H9 (cell line): Measurements from ENCODE around the gene IFIT5. TPM values are rescaled to one million over a fixed set of nuclear protein-coding genes. Genes with fewer than 3 reads are reported as not detected.
"Not testable (repeated sequence)": the region's sequence is repeated elsewhere in the genome, so short reads cannot be mapped to it uniquely, and the experiment has no call there.

ENCODE experiments used
- DNase-seq: peaks from one replicate; pipeline ENCODE4 v3.0.0-alpha.2; 2017
- H2AFZ ChIP-seq: one replicate; pipeline ENCODE4 v1.6.1; 2013; ENCODE audit warnings: mild to moderate bottlenecking, low read length, control low read depth, moderate library complexity
- H2AK5ac ChIP-seq: 2 replicates; pipeline ENCODE4 v1.6.1; 2013; ENCODE audit warnings: low read length, control low read depth, mixed read lengths; ENCODE audit not compliant: insufficient read length
- H2BK120ac ChIP-seq: one replicate; pipeline ENCODE4 v1.6.1; 2013; ENCODE audit warnings: low read depth, mild to moderate bottlenecking, low read length, control low read depth, inconsistent platforms; ENCODE audit not compliant: poor library complexity, severe bottlenecking
- H2BK12ac ChIP-seq: 2 replicates; pipeline ENCODE4 v1.6.1; 2013; ENCODE audit warnings: low read length, control low read depth, mixed read lengths, low read depth; ENCODE audit not compliant: insufficient read length
- H2BK15ac ChIP-seq: 2 replicates; pipeline ENCODE4 v1.6.1; 2013; ENCODE audit warnings: low read depth, low read length, control low read depth
- H2BK20ac ChIP-seq: one replicate; pipeline ENCODE4 v1.6.1; 2013; ENCODE audit warnings: low read depth, mild to moderate bottlenecking, low read length, control low read depth, inconsistent platforms; ENCODE audit not compliant: poor library complexity, severe bottlenecking
- H2BK5ac ChIP-seq: 2 replicates; pipeline ENCODE4 v1.6.1; 2013; ENCODE audit warnings: low read length, control low read depth, mixed read lengths; ENCODE audit not compliant: insufficient read length
- H3K14ac ChIP-seq: 2 replicates; pipeline ENCODE4 v1.6.1; 2013; ENCODE audit warnings: low read length, control low read depth; ENCODE audit not compliant: insufficient read depth
- H3K18ac ChIP-seq: 2 replicates; pipeline ENCODE4 v1.6.1; 2013; ENCODE audit warnings: low read depth, mild to moderate bottlenecking, mixed read lengths, low read length, control low read depth; ENCODE audit not compliant: insufficient read length
- H3K23ac ChIP-seq: 2 replicates; pipeline ENCODE4 v1.6.1; 2013; ENCODE audit warnings: low read length, control low read depth, mixed read lengths, low read depth; ENCODE audit not compliant: insufficient read length
- H3K23me2 ChIP-seq: 2 replicates; pipeline ENCODE4 v1.6.1; 2013; ENCODE audit warnings: low read depth, mild to moderate bottlenecking, mixed read lengths, low read length, control low read depth; ENCODE audit not compliant: insufficient read length, poor library complexity, severe bottlenecking
- H3K27ac ChIP-seq: 2 replicates; pipeline ENCODE4 v1.5.1; 2013; ENCODE audit warnings: low read length, control low read depth, mixed read lengths, low read depth; ENCODE audit not compliant: insufficient read length
- H3K27me3 ChIP-seq: 2 replicates; pipeline ENCODE4 v1.6.1; 2013; ENCODE audit warnings: low read length, control low read depth, inconsistent platforms; ENCODE audit not compliant: insufficient read depth
- H3K4ac ChIP-seq: 2 replicates; pipeline ENCODE4 v1.6.1; 2013; ENCODE audit warnings: low read depth, mild to moderate bottlenecking, control low read depth, inconsistent platforms, low read length, moderate library complexity
- H3K4me1 ChIP-seq: 2 replicates; pipeline ENCODE4 v1.6.1; 2013; ENCODE audit warnings: low read length, control low read depth, inconsistent platforms; ENCODE audit not compliant: insufficient read depth
- H3K4me2 ChIP-seq: 2 replicates; pipeline ENCODE4 v1.6.1; 2013; ENCODE audit warnings: low read length, control low read depth, mixed read lengths; ENCODE audit not compliant: insufficient read length, insufficient read depth
- H3K56ac ChIP-seq: 2 replicates; pipeline ENCODE4 v1.6.1; 2013; ENCODE audit warnings: low read depth, mild to moderate bottlenecking, mixed read lengths, low read length, control low read depth; ENCODE audit not compliant: insufficient read length
- H3K79me1 ChIP-seq: 2 replicates; pipeline ENCODE4 v1.6.1; 2013; ENCODE audit warnings: low read depth, mild to moderate bottlenecking, moderate library complexity, low read length, control low read depth, inconsistent platforms; ENCODE audit not compliant: insufficient read depth, poor library complexity, severe bottlenecking
- H3K79me2 ChIP-seq: 2 replicates; pipeline ENCODE4 v1.6.1; 2013; ENCODE audit warnings: low read length, control low read depth, inconsistent platforms; ENCODE audit not compliant: insufficient read depth
- H3K9ac ChIP-seq: 2 replicates; pipeline ENCODE4 v1.6.1; 2013; ENCODE audit warnings: low read length, control low read depth, mixed read lengths; ENCODE audit not compliant: insufficient read length; ENCODE audit errors: extremely low read depth
- H3K9me3 ChIP-seq: one replicate; pipeline ENCODE4 v1.6.1; 2013; ENCODE audit warnings: low read depth, low read length, inconsistent platforms; ENCODE audit not compliant: control insufficient read depth
- H3T11ph ChIP-seq: one replicate; pipeline ENCODE4 v1.6.1; 2013; ENCODE audit warnings: mild to moderate bottlenecking, low read length, control low read depth, inconsistent platforms
- H4K20me1 ChIP-seq: one replicate; pipeline ENCODE4 v1.6.1; 2013; ENCODE audit not compliant: control insufficient read depth, insufficient read length, insufficient read depth
- H4K5ac ChIP-seq: 2 replicates; pipeline ENCODE4 v1.6.1; 2013; ENCODE audit warnings: low read depth, mild to moderate bottlenecking, mixed read lengths, low read length, control low read depth; ENCODE audit not compliant: insufficient read length
- H4K8ac ChIP-seq: replicated peaks from 2 replicates; pipeline ENCODE4 v1.6.1; 2013; ENCODE audit warnings: low read length, control low read depth, mixed read lengths, low read depth; ENCODE audit not compliant: insufficient read length
- H4K91ac ChIP-seq: 2 replicates; pipeline ENCODE4 v1.6.1; 2013; ENCODE audit warnings: low read depth, mild to moderate bottlenecking, moderate library complexity, mixed read lengths, low read length, control low read depth; ENCODE audit not compliant: insufficient read length
- H3K27ac Mint-ChIP-seq, 3 experiments: 2 replicates in 2 of 3; 3 replicates in 1 of 3; pipeline ENCODE4 v1.8.0; 2020 to 2021; ENCODE audit warnings: mixed read lengths in 3 of 3, mild to moderate bottlenecking in 1 of 3, moderate library complexity in 1 of 3
- H3K27me3 Mint-ChIP-seq: 2 replicates; pipeline ENCODE4 v1.8.0; 2021; ENCODE audit warnings: low read depth, mild to moderate bottlenecking, moderate library complexity, mixed read lengths
- H3K36me3 Mint-ChIP-seq, 3 experiments: 2 replicates in 2 of 3; 3 replicates in 1 of 3; pipeline ENCODE4 v1.8.0; 2020 to 2021; ENCODE audit warnings: low read depth in 3 of 3, mixed read lengths in 3 of 3; ENCODE audit not compliant: insufficient read depth in 1 of 3
- H3K4me1 Mint-ChIP-seq, 2 experiments: 2 replicates each; pipeline ENCODE4 v1.8.0; 2020; ENCODE audit warnings: mixed read lengths in 2 of 2
- H3K4me3 Mint-ChIP-seq, 2 experiments: 2 replicates in 1 of 2; 3 replicates in 1 of 2; pipeline ENCODE4 v1.8.0; 2020 to 2021; ENCODE audit warnings: mild to moderate bottlenecking in 2 of 2, mixed read lengths in 2 of 2, moderate library complexity in 1 of 2
- H3K9me3 Mint-ChIP-seq, 2 experiments: 2 replicates in 1 of 2; 3 replicates in 1 of 2; pipeline ENCODE4 v1.8.0; 2020; ENCODE audit warnings: mild to moderate bottlenecking in 2 of 2, mixed read lengths in 2 of 2, moderate library complexity in 1 of 2
- WGBS: extraction: QIAGEN DNeasy Blood & Tissue Kit; methylation state at CpG from one replicate; pipeline ENCODE4 v1.1.7; 2013; ENCODE audit warnings: missing lambda C conversion rate, low lambda C conversion rate, mixed read lengths; ENCODE audit not compliant: insufficient read length; ENCODE audit errors: extremely low coverage; 5-methylcytosine and 5-hydroxymethylcytosine counted together
- total RNA-seq: library from RNA; stranded (reverse); gene quantifications from 2 replicates; pipeline ENCODE4 v1.2.1, GENCODE V29; 2021
- TF ChIP-seq, protein P1 (sequence below): fragments of 200-600 bp; sonication (generic); conservative IDR thresholded peaks from 3 replicates; pipeline ENCODE4 v1.8.0; 2021; ENCODE audit warnings: antibody characterized with exemption, mild to moderate bottlenecking

Gene IFIT5
- total RNA-seq, 1 experiment from 2014 or later, result 2.3 TPM

DNA sequence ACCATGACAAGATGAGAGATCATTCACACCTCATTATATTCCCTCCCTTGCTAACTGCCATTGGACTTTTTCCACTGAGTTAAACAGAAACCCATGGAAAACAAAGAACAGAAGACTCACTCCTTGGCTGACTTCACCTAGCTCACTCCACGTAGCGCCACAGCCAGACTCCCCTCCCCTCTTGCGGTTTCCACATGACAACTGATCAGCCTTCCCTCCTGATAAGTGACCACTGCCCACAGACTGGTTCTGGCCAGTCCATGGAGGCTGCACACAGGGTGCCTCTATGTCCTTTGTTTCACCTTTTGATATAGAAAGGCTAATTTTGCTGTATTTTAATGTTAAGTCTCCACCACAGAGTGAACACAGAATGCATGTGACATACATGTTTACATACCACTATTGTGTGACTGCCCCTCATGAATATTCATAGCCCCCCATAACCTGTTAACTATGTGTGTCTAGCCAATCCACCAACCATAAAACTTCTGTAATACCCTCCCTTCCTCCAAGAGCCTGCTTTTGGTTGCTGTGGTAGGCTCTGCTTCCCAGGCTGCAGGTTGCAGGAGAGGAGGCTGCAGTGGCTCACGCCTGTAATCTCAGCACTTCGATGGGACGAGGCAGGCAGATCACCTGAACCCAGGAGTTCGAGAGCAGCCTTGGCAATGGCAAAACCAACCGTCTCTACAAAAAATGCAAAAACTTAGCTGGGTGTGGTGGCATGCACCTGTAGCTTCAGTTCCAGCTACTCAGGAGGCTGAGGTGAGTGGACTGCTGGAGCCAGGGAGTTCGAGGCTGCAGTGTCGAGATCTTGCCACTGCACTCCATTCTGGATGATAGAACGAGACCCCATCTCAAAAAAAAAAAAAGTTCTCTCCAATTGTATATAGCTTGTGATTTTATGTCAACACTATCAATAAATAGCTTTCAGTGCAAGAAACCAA, 10.0 kb upstream of the IFIT5 start:
- no peak overlapping the region for H2BK20ac ChIP-seq
- no peak overlapping the region for H2AFZ ChIP-seq
- H2AK5ac ChIP-seq, result no peak overlapping the region
- no peak overlapping the region for H4K5ac ChIP-seq
- H3K27me3 Mint-ChIP-seq, result no peaks in the 10 kb centered on the region
- H3K23me2 ChIP-seq, result no peaks in the 10 kb centered on the region
- H3K14ac ChIP-seq, result no peak overlapping the region
- no peak overlapping the region for H2BK15ac ChIP-seq
- no peak overlapping the region for H4K8ac ChIP-seq
- no peaks in the 10 kb centered on the region for H3K79me2 ChIP-seq
- H2BK120ac ChIP-seq, result no peak overlapping the region
- peaks cover 3 to 11% of the 10 kb centered on the region in 2 experiments; a peak in 2 of 4 replicates for H3K4me1 Mint-ChIP-seq
- H3K56ac ChIP-seq, result no peak overlapping the region
- peaks cover 4 to 14% (median 4%) of the 10 kb centered on the region in 3 experiments; a peak in 6 of 7 replicates for H3K36me3 Mint-ChIP-seq
- no peak overlapping the region for H4K91ac ChIP-seq
- no peak overlapping the region; a peak in 1 of 7 replicates for H3K27ac Mint-ChIP-seq
- H3K9me3 Mint-ChIP-seq, result peaks cover 0 to 8% of the 10 kb centered on the region in 2 experiments; a peak in 4 of 5 replicates
- no peak overlapping the region for H3K4ac ChIP-seq
- H3K9me3 ChIP-seq, result no peaks in the 10 kb centered on the region
- no peak overlapping the region for H3K23ac ChIP-seq
- no peak overlapping the region for H3K18ac ChIP-seq
- H3K9ac ChIP-seq, result no peak overlapping the region
- WGBS, result no CpG with 5 or more reads among the region's 11 CpGs
- H3K4me3 Mint-ChIP-seq, result no peak overlapping the region
- H3K27me3 ChIP-seq, result no peaks in the 10 kb centered on the region
- H3K79me1 ChIP-seq, result peaks cover 2% of the 10 kb centered on the region
- no peak for DNase-seq
- no peak overlapping the region for H3K27ac ChIP-seq
- H4K20me1 ChIP-seq, result no peaks in the 10 kb centered on the region
- H3K4me2 ChIP-seq, result no peak overlapping the region
- no peak overlapping the region for H3T11ph ChIP-seq
- no peaks in the 10 kb centered on the region for H3K4me1 ChIP-seq
- no peak overlapping the region for H2BK12ac ChIP-seq
- TF ChIP-seq, protein P1, sequence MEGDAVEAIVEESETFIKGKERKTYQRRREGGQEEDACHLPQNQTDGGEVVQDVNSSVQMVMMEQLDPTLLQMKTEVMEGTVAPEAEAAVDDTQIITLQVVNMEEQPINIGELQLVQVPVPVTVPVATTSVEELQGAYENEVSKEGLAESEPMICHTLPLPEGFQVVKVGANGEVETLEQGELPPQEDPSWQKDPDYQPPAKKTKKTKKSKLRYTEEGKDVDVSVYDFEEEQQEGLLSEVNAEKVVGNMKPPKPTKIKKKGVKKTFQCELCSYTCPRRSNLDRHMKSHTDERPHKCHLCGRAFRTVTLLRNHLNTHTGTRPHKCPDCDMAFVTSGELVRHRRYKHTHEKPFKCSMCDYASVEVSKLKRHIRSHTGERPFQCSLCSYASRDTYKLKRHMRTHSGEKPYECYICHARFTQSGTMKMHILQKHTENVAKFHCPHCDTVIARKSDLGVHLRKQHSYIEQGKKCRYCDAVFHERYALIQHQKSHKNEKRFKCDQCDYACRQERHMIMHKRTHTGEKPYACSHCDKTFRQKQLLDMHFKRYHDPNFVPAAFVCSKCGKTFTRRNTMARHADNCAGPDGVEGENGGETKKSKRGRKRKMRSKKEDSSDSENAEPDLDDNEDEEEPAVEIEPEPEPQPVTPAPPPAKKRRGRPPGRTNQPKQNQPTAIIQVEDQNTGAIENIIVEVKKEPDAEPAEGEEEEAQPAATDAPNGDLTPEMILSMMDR, result no peak
- no peak overlapping the region for H2BK5ac ChIP-seq

DNA sequence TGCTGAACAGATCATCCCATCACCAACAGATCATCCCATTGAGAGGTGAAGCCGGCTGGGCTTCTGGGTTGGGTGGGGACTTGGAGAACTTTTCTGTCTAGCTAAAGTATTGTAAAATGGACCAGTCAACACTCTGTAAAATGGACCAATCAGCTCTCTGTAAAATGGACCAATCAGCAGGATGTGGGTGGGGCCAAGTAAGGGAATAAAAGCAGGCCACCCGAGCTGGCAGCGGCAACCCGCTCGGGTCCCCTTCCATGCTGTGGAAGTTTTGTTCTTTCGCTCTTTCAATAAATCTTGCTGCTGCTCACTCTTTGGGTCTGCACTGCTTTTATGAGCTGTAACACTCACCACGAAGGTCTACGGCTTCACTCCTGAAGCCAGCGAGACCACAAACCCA, 8.2 kb upstream of the IFIT5 start:
- H2BK5ac ChIP-seq, H4K8ac ChIP-seq, H4K5ac ChIP-seq, H3K4me1 ChIP-seq, H3K79me1 ChIP-seq, H3K27me3 ChIP-seq, H3K9ac ChIP-seq, H3K4ac ChIP-seq, H2AFZ ChIP-seq, H3K18ac ChIP-seq, H3K4me1 Mint-ChIP-seq, H2AK5ac ChIP-seq, H2BK12ac ChIP-seq, H3K14ac ChIP-seq, H3K79me2 ChIP-seq, H3T11ph ChIP-seq, H2BK20ac ChIP-seq, H3K27ac Mint-ChIP-seq, H3K23ac ChIP-seq, H3K9me3 ChIP-seq, H2BK120ac ChIP-seq, H3K4me2 ChIP-seq, H2BK15ac ChIP-seq, H3K23me2 ChIP-seq, DNase-seq, H4K91ac ChIP-seq, H3K9me3 Mint-ChIP-seq, H3K4me3 Mint-ChIP-seq, H3K27ac ChIP-seq, H3K56ac ChIP-seq, H4K20me1 ChIP-seq, H3K27me3 Mint-ChIP-seq: not testable (repeated sequence)
- WGBS, result no CpG with 5 or more reads among the region's 9 CpGs
- peaks cover 4 to 14% (median 4%) of the 10 kb centered on the region in 3 experiments; a peak in 6 of 7 replicates for H3K36me3 Mint-ChIP-seq
